ENCODE data around the gene ELL.

The ELL gene

DNA sequence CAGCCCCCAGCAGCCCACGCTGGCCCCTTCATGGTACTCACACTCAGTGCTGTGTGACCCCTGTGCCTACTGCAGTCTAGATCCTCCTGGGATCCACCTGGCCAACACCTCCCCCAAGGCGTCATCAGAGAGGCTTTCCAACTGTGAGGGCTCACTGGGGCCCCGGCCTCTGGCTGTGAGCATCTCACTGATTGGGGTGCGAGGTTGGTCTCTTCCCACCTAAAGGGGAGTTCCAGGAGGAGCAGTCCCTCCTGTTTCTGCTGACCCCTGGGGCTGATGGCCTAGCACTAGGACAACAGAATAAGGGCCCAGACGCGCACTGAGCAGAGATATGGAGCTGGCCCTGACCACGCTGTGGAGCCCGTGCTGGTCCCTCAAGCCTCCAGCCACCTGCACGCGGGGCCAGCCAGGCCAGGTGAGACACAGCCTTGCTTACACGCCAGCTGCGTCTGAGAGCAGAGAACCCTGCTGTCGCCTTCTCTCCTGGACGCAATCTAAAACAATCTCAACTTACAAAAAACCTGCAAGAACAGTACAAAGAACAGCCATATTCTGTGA, 32.2 kb downstream of the ELL start:
- TF ChIP-seq TAF1 (IDR thresholded peaks at IDR 0.05; ENCODE audit: low read depth) (no peak), EP300 (IDR thresholded peaks at IDR 0.05; ENCODE audit: borderline replicate concordance) (no peak), MAX (IDR thresholded peaks at IDR 0.05) (no peak), ZBTB7A (IDR thresholded peaks at IDR 0.05; ENCODE audit: low read depth) (no peak), NFIC (IDR thresholded peaks at IDR 0.05) (no peak), CEBPB (IDR thresholded peaks at IDR 0.05) (no peak), YY1 (IDR thresholded peaks at IDR 0.05; ENCODE audit: low read depth) (no peak), RAD21 (IDR thresholded peaks at IDR 0.05; ENCODE audit: low read depth) (no peak), FOXM1 (IDR thresholded peaks at IDR 0.05; ENCODE audit: borderline replicate concordance, low read depth) (no peak), CREB1 (IDR thresholded peaks at IDR 0.05; ENCODE audit: low read depth) (no peak), REST (IDR thresholded peaks at IDR 0.05; ENCODE audit: low read depth) (no peak), EGR1 (IDR thresholded peaks at IDR 0.05) (no peak), TCF12 (IDR thresholded peaks at IDR 0.05; ENCODE audit: low read depth) (no peak), TEAD4 (IDR thresholded peaks at IDR 0.05) (no peak)
- TF ChIP-seq, protein P1, sequence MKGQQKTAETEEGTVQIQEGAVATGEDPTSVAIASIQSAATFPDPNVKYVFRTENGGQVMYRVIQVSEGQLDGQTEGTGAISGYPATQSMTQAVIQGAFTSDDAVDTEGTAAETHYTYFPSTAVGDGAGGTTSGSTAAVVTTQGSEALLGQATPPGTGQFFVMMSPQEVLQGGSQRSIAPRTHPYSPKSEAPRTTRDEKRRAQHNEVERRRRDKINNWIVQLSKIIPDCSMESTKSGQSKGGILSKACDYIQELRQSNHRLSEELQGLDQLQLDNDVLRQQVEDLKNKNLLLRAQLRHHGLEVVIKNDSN (IDR thresholded peaks at IDR 0.05): no peak

GRCh38 chr19:18488838-18489626, 32.8 kb downstream of the ELL start:
- TF ChIP-seq CEBPB (IDR thresholded peaks at IDR 0.05): no peak
- TF ChIP-seq RAD21 (IDR thresholded peaks at IDR 0.05; ENCODE audit: low read depth): peak; percentile 31; the same call in 1 of the 2 replicates
- TF ChIP-seq REST (IDR thresholded peaks at IDR 0.05; ENCODE audit: low read depth): no peak
- TF ChIP-seq, protein P1 (IDR thresholded peaks at IDR 0.05): no peak
- TF ChIP-seq TCF12 (IDR thresholded peaks at IDR 0.05; ENCODE audit: low read depth): no peak
- TF ChIP-seq EGR1 (IDR thresholded peaks at IDR 0.05): no peak

DNA sequence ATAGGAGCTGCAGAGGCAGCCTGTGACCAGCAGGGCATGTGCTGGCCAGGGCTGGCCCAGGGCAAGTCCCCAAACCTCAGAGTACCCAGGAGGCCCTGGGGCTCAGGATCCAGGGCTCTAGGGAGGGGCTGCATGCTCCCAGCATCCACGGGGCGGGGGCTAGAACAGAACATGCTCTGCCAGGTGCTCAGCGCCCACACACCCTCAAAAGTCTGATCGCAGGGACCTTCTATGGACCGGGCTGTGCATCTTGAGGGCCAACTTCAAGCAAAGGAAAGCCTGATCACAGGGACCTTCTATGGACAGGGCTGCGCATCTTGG, 33.5 kb downstream of the ELL start:
- TF ChIP-seq RAD21 (IDR thresholded peaks at IDR 0.05; ENCODE audit: low read depth) (no peak), TCF12 (IDR thresholded peaks at IDR 0.05; ENCODE audit: low read depth) (no peak), TEAD4 (IDR thresholded peaks at IDR 0.05) (no peak), EP300 (IDR thresholded peaks at IDR 0.05; ENCODE audit: borderline replicate concordance) (no peak), REST (IDR thresholded peaks at IDR 0.05; ENCODE audit: low read depth) (no peak)

- TF ChIP-seq REST (IDR thresholded peaks at IDR 0.05; ENCODE audit: low read depth): no peak
- TF ChIP-seq CREB1 (IDR thresholded peaks at IDR 0.05; ENCODE audit: low read depth): no peak
- TF ChIP-seq, protein P1 (IDR thresholded peaks at IDR 0.05): peak; percentile 37; the same call in 1 of the 2 replicates
- no peak for TF ChIP-seq RAD21 (IDR thresholded peaks at IDR 0.05; ENCODE audit: low read depth)
- TF ChIP-seq ZBTB7A (IDR thresholded peaks at IDR 0.05; ENCODE audit: low read depth): no peak
- no peak for TF ChIP-seq EGR1 (IDR thresholded peaks at IDR 0.05)
- no peak for TF ChIP-seq YY1 (IDR thresholded peaks at IDR 0.05; ENCODE audit: low read depth)
- no peak for TF ChIP-seq TEAD4 (IDR thresholded peaks at IDR 0.05)
- TF ChIP-seq MAX (IDR thresholded peaks at IDR 0.05): peak; percentile 66
- no peak for TF ChIP-seq FOXM1 (IDR thresholded peaks at IDR 0.05; ENCODE audit: borderline replicate concordance, low read depth)
- no peak for TF ChIP-seq NFIC (IDR thresholded peaks at IDR 0.05)
- no peak for TF ChIP-seq EP300 (IDR thresholded peaks at IDR 0.05; ENCODE audit: borderline replicate concordance)
- TF ChIP-seq TCF12 (IDR thresholded peaks at IDR 0.05; ENCODE audit: low read depth): no peak
- TF ChIP-seq CEBPB (IDR thresholded peaks at IDR 0.05): no peak
- no peak for TF ChIP-seq TAF1 (IDR thresholded peaks at IDR 0.05; ENCODE audit: low read depth)
These were observed 34.1 kb downstream of the ELL start for GRCh38 chr19:18487576-18488402.

Data from Ishikawa (cell line).